Urothelium cell line (cell line): ENCODE data around the gene EFCAB10.

Source experiments
- DNase-seq: peaks from one replicate; pipeline ENCODE4 v3.0.0; 2011; ENCODE audit warnings: low spot score, mixed read lengths
- FAIRE-seq: peaks from 2 replicates; lab custom pipeline; 2011; peaks lifted over from hg19 to GRCh38; lab: Jason Lieb, UNC

EFCAB10 gene, protein sequence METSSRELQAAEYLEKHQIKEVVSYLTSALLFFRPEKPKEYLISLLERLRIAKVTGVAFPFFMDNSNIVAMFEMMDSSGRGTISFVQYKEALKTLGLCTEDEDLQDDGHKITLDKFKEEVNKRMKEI

GRCh38 chr7:105581066-105581811, at the start of gene EFCAB10:
EFCAB10 (minus strand) TSS chr7:105581493; CDS start chr7:105581463, 30 bp downstream.
- no peak for FAIRE-seq
- no peak for DNase-seq

DNA sequence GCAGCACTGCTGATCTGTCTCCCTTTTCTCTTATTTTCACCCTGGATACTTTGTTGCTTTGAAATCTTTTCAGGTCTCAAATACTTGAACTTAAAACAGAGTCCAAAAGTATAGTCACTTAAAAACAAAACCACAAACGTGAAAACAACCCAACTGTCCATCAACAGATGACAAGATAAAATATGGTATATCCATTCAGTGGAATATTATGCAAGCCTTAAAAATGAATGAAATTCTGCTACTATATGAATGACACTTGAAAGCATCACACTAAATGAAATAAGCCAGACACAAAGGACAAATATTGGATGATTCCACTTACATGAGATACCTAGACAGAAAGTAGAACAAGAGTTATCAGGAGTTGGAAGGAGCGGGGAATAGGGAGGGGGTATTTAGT, 44.7 kb upstream of the EFCAB10 start:
- no peak for DNase-seq
- no peak for FAIRE-seq

DNA sequence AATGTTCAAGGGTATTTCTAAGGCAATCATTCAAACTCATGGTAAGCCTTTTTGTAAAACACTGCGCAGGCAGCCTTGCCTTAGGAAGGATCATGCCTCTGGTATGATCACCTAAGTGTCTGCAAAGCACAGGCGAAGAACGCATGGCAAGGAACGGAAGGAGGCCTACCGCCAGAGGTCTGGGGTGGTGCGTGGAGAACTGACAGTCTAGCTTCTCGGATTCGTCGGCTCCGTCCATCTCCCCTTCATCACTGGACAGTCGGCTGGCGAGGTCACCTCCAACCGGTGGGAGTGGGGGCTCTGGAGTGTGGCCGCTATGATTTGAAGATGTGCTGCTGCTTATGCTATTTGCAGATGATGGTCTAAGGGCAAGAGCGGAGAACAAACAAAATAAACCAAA, 42.6 kb upstream of the EFCAB10 start:
- FAIRE-seq (no peak), DNase-seq (no peak)

- no peak for DNase-seq
These were observed 42.1 kb upstream of the EFCAB10 start for GRCh38 chr7:105623378-105623777.

DNA sequence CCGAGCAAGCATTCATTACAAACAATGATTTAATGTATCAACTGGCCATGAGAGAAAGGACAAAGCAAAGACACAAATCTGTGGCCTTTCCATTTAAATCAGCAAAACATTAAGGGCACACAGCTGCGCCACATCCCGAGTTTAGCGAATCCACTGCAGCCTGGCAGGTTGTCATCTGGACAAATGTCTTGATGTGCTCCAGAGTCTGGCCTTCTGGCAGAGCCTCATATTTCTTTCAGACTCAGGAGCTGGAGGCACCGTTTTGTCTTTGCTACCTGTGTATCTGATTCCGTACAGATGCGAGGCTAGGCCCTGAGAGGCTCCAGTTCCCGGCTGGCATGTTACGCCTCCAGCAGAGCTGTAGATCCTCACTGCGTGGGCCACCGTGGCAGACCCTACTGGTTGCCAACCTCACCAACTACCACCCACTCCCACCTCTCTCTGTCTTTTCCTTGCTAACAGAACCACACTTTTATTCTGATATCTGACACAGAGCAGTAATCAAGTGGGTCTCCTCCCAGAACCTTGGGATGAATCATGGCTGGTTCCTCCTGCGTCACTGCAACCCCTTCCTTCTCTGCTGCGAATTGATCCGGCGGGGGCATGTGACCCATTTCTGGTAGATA, 40.9 kb upstream of the EFCAB10 start:
- FAIRE-seq, result no peak
- no peak for DNase-seq

More at GRCh38 chr7:105623378-105623777, 42.1 kb upstream of the EFCAB10 start:
- no peak for FAIRE-seq

GRCh38 chr7:105621617-105622016, 40.3 kb upstream of the EFCAB10 start:
- DNase-seq (no peak), FAIRE-seq (no peak)

- FAIRE-seq (no peak), DNase-seq (no peak)
These were observed 39.9 kb upstream of the EFCAB10 start for GRCh38 chr7:105621176-105621575.

GRCh38 chr7:105619590-105619989, 38.3 kb upstream of the EFCAB10 start:
- no peak for FAIRE-seq

GRCh38 chr7:105618016-105618296, 36.7 kb upstream of the EFCAB10 start:
- DNase-seq, result no peak
- FAIRE-seq, result no peak

More at GRCh38 chr7:105619590-105619989, 38.3 kb upstream of the EFCAB10 start:
- DNase-seq, result no peak

- DNase-seq, result no peak
- no peak for FAIRE-seq
These were observed 36.2 kb upstream of the EFCAB10 start for GRCh38 chr7:105617280-105618015.

GRCh38 chr7:105614341-105614840, 33.1 kb upstream of the EFCAB10 start:
- FAIRE-seq (no peak), DNase-seq (no peak)

GRCh38 chr7:105613611-105614330, 32.5 kb upstream of the EFCAB10 start:
- DNase-seq (no peak), FAIRE-seq (no peak)

DNA sequence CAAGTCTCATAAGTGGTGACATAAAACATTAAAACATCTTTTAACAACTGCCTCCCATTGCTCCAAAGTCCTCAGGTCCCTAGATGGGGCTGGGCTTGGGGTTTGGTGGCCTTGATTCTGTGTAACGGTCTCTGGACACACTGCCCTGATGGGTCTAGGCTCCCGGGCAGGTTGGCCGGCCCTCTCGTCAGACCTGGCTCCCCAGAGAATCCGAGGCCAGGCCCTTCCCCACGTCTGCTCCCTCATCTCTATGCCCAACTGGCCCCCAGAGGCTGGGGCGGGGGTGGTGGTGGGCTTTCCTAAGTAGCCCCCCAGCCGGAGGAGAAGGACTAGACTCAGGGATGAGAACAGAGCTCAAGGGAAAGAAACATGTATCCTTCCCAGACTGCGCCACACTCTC, 31.5 kb upstream of the EFCAB10 start:
- no peak for DNase-seq
- no peak for FAIRE-seq

DNA sequence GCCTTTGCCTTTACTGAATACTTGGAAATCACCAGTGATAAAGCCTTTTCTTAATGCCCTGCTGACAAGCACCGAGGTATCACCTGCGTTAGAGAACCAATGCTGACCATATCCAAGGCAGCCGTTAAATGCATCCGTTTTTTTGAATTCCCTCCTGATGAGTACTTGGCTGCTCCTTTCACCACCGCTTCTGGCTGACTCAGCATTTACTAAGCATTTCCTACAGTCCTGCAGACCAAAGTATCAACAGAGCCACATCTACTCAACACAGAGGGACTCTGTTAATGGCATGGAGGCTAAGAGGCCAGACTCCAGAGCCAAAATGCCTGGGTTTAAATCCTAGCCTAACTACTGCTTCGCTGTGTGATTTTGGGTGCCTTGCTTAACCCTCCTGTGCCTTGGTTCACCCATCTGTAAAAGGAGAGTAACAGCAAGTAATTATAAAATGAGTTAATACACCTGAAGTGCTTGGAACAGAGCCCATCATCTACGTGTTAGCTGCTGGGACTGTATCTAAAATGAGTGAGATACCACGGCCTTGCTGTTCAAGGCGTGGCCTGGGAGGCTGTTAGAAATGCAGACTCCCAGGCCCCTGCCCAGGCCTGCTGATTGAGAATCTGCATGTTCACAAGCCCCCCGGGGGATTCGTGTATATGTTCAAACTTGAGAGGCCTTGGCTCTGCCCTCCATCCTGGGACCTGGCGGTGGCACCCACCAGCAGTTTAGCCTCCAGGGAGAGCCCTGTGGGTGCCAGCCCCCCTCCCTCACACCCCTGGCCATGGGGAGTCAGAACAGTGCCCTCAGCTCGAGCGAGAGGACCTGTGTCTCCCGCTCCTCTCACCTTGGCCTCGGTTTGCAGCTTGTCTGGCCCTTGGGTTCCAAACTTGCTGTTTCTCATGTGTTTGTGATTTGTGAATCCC, 30.8 kb upstream of the EFCAB10 start:
- DNase-seq (no peak), FAIRE-seq (peak; percentile 88)

DNA sequence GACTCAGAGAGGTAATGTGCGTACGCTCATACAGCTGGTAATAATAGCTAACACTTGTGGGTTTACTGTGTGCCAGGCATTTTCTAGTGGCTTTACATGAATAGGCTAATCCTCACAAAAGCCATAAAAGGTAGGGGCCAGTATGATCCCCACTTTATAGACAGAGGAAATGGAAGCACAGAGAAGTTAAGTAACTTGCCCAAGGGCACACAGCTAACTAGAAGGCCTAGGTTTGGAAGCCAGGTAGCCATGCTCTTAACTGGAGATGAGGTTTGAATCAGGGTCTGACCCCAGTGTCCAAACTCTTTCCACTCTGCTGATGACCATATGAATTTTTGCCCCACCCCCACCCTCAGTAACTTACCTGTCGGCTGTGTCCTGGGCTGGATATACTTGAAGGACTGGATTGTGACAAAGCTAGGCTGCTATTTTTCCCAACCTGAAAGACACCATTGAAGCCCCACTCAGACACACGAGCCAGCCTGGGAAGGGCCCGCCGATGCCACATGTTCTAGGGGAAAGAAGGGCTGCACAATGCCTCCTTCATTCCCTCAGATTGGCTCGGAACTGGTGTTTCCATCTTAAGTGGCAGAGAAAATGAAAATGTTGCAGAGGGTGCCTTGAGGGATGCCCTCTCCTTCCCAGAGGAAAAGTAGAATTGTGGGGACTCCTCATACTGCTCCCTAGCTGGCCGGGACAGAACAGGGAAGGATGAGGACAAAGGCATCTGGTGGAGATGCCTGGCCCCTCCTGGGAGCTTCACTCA, 29.1 kb upstream of the EFCAB10 start:
- FAIRE-seq (no peak), DNase-seq (no peak)

- no peak for FAIRE-seq
- no peak for DNase-seq
These were observed 21.3 kb upstream of the EFCAB10 start for GRCh38 chr7:105602325-105603305.

DNA sequence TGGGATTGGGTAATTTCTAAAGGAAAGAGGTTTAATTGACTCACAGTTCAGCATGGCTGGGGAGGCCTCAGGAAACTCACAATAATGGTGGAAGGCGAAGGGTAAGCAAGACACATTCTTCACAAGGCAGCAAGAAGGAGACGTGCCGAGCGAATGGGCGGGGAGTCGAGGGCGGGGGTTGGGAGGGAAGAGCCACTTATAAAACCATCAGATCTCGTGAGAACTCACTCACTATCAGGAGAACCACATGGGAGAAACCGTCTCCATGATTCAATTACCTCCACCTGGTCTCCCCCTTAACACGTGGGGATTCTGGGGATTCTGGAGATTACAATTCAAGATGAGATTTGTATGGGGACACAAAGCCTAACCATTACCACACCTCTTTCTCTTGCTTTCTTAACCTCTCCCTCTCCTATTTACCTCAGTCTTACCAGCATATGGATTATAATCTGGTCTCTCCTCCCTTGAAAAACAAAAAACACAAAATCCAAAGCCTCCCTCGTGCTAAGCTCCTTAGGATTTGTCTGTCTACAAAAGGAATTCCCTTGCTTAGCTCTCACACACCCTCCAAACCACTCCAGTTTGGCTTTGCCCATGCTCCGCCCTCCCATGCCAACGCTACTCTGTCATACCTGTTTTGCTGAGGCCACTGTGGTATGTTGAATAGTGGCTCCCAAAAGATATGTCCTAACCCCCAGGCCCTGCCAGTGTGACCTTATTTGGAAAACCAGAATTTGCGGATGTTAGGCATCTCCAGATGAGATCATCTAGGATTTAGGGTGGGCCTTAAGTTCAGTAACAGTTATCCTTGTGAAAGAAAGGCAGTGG, 19.6 kb upstream of the EFCAB10 start:
- DNase-seq (peak; percentile 31), FAIRE-seq (no peak)
